ENCODE data around the gene ZBTB47. TPM values are rescaled to one million over a fixed set of nuclear protein-coding genes. Genes with fewer than 3 reads are reported as not detected.
A peak's percentile ranks its signal among the peaks of the same experiment; 100 is the strongest.

ZBTB47 gene
- total and polyA plus RNA-seq, 3 experiments from 2014 or later = 0.48 to 0.60 TPM; not detected in 1

- no peaks in the 10 kb centered on the region for H3K9me3 Mint-ChIP-seq
- no peaks in the 10 kb centered on the region for H3K36me3 ChIP-seq (ENCODE audit: insufficient read depth, low read length)
- H3K9me3 ChIP-seq (ENCODE audit: low read length) = no peaks in the 10 kb centered on the region
- H3K36me3 Mint-ChIP-seq = no peaks in the 10 kb centered on the region
- no peaks in the 10 kb centered on the region for H3K4me1 ChIP-seq (ENCODE audit: insufficient read depth, low read length)
- no peaks in the 10 kb centered on the region for H3K27me3 ChIP-seq (ENCODE audit: insufficient read depth, low read length, poor library complexity, severe bottlenecking)
- H3K4me1 Mint-ChIP-seq = no peaks in the 10 kb centered on the region
- H3K4me3 Mint-ChIP-seq = no peak overlapping the region
- POLR2A ChIA-PET = no interaction called here
- CTCF ChIA-PET = no interaction called here
- H3K4me3 ChIP-seq (ENCODE audit: low read length) = no peak overlapping the region
- H3K27me3 Mint-ChIP-seq = peaks cover 5 to 7% of the 10 kb centered on the region in 2 donors
- no peak overlapping the region for H3K27ac Mint-ChIP-seq
- no peak overlapping the region for H3K27ac ChIP-seq (ENCODE audit: low read depth, low read length)
- DNase-seq = no peak
Observed at GRCh38 chr3:42691816-42692666, 38.5 kb downstream of the ZBTB47 start.

DNA sequence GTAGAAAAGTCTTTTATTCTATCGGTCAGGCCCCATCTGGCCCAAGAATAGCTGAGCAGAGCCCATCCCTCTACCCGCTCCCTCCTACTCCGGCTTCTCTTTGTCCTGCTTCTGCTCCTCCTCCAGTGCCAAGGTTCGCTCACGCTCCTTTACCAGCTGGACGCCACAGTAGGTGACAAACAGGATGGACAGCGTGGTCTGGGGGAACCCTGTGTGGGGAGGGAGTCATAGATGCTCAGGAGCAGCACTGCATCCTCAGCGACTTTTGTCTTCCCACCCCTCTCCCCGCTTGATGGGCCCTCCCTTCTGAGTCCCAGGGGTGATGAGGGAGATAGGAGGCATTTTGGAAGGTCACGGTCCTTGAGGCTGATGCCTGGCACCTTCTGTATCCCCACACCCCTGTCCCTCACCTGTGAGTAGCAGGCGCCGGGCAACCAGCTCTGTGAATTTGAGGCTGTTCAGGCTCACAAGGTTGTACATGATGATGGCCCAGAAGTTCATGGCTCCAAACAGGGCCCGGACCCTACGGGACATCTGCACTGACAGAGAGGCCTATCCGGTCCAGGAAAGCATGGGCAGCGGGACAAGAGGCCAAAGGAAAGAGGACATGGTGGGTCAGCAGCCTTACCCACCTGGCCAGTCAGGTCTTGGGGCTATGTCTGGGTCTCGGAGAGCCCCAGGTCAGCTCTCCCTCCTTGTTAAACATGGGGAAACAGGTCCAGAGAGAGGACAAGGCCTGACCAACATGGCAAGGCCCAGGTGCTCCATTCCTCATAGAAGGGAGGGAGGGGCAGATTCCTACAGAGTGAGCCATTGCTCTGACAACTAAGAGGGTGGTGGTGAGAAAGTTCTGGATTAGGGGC, 39.4 kb downstream of the ZBTB47 start:
- Mint-ChIP-seq H3K4me1 (no peaks in the 10 kb centered on the region), H3K36me3 (no peaks in the 10 kb centered on the region), H3K27ac (peak overlapping the region in 1 of 8 donors; percentile 75), H3K4me3 (no peak overlapping the region), H3K9me3 (no peaks in the 10 kb centered on the region), H3K27me3 (peaks cover 5 to 7% of the 10 kb centered on the region in 2 donors)
- no peaks in the 10 kb centered on the region for H3K36me3 ChIP-seq (ENCODE audit: insufficient read depth, low read length)
- no peak overlapping the region for H3K4me3 ChIP-seq (ENCODE audit: low read length)
- CTCF ChIA-PET = no interaction called here
- no peaks in the 10 kb centered on the region for H3K27me3 ChIP-seq (ENCODE audit: insufficient read depth, low read length, poor library complexity, severe bottlenecking)
- H3K4me1 ChIP-seq (ENCODE audit: insufficient read depth, low read length) = no peaks in the 10 kb centered on the region
- DNase-seq = no peak
- POLR2A ChIA-PET = no interaction called here
- H3K27ac ChIP-seq (ENCODE audit: low read depth, low read length) = no peak overlapping the region
- H3K9me3 ChIP-seq (ENCODE audit: low read length) = no peaks in the 10 kb centered on the region

DNA sequence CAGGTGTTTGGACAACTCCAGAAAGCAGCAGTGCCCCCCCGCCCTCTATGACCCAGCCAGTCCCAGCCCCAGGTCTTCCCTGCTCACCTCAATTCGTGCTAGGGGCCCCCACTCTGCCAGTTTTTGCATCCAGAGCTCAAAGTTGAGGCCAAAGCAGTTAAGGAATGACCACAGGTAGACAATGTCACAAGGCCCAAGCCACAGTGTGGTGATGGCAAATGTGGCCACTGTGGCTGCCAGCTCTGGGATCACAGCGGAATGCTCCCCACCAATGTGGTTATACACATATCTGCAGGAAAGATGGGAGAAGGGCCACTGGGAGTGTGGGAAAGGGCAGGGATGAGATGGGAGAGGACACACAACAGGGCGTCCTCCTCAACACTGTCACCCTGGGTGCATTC, 40.0 kb downstream of the ZBTB47 start:
- ChIA-PET POLR2A (no interaction called here), CTCF (no interaction called here)
- no peak overlapping the region for H3K27ac Mint-ChIP-seq
- peaks cover 7 to 8% of the 10 kb centered on the region in 2 donors for H3K27me3 Mint-ChIP-seq
- H3K4me3 Mint-ChIP-seq = no peak overlapping the region
- no peak overlapping the region for H3K27ac ChIP-seq (ENCODE audit: low read depth, low read length)
- no peaks in the 10 kb centered on the region for H3K27me3 ChIP-seq (ENCODE audit: insufficient read depth, low read length, poor library complexity, severe bottlenecking)
- H3K4me3 ChIP-seq (ENCODE audit: low read length) = no peak overlapping the region
- H3K36me3 Mint-ChIP-seq = no peaks in the 10 kb centered on the region
- DNase-seq = no peak
- no peaks in the 10 kb centered on the region for H3K36me3 ChIP-seq (ENCODE audit: insufficient read depth, low read length)
- H3K4me1 Mint-ChIP-seq = peaks cover 2% of the 10 kb centered on the region in 3 donors
- H3K9me3 Mint-ChIP-seq = no peaks in the 10 kb centered on the region
- no peaks in the 10 kb centered on the region for H3K9me3 ChIP-seq (ENCODE audit: low read length)
- H3K4me1 ChIP-seq (ENCODE audit: insufficient read depth, low read length) = no peaks in the 10 kb centered on the region

- H3K4me1 ChIP-seq (ENCODE audit: insufficient read depth, low read length) = no peaks in the 10 kb centered on the region
- ChIA-PET POLR2A (no interaction called here), CTCF (no interaction called here)
- H3K9me3 ChIP-seq (ENCODE audit: low read length) = no peaks in the 10 kb centered on the region
- no peaks in the 10 kb centered on the region for H3K36me3 ChIP-seq (ENCODE audit: insufficient read depth, low read length)
- no peaks in the 10 kb centered on the region for H3K9me3 Mint-ChIP-seq
- H3K4me1 Mint-ChIP-seq = peaks cover 7% of the 10 kb centered on the region in 3 donors
- peaks cover 5 to 8% of the 10 kb centered on the region in 2 donors for H3K27me3 Mint-ChIP-seq
- no peak overlapping the region for H3K4me3 ChIP-seq (ENCODE audit: low read length)
- no peak overlapping the region for H3K27ac Mint-ChIP-seq
- no peaks in the 10 kb centered on the region for H3K27me3 ChIP-seq (ENCODE audit: insufficient read depth, low read length, poor library complexity, severe bottlenecking)
- no peak overlapping the region for H3K4me3 Mint-ChIP-seq
- no peaks in the 10 kb centered on the region for H3K36me3 Mint-ChIP-seq
- H3K27ac ChIP-seq (ENCODE audit: low read depth, low read length) = no peak overlapping the region
- no peak for DNase-seq
Observed at GRCh38 chr3:42694366-42694765, 40.9 kb downstream of the ZBTB47 start.

DNA sequence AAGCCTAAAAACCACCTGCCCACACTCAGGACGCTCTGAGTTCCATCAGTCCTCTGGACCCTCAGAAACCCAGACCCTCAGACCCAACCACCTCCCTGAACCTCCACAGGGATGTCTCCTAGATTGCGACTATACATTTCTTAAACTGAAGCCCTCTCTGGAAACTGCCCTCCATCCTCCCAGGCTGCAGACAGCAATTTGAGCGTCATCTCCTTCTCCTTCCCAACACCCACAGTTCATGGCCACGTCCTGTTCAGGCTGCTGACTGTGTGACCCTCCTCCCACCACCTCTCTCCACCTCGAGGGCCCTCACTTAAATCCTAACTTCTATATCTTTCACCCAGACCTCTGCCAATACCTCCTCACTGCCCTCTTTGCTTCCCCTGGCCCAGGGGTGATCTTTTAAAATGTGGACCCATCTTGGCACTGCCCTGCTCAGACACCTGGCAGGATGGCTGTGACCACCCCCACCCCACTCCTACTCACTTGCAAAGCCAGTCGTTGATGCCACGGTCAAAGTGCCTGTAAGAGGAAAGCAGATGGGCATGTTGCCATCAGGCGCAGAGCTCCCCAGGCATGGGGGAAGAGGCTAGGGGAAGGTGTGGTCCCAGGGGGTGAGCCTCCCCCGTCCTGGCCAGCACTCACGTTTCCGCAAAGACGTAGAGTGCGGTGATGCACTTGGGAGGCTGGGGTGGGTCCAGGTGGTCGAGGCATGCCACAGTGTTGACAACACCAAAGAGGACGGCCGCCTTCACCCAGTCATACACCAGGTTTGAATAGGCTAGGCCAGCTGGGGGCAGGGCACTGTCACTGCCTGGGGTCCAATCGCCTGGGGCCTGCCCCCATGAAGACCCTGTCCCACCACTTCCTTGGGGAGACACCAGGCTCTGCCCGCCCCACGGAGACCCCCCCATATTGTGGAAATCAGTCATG, 43.1 kb downstream of the ZBTB47 start:
- Mint-ChIP-seq H3K4me1 (peaks cover 7 to 10% (median 7%) of the 10 kb centered on the region in 3 donors), H3K9me3 (no peaks in the 10 kb centered on the region), H3K27ac (no peak overlapping the region), H3K36me3 (no peaks in the 10 kb centered on the region), H3K4me3 (no peak overlapping the region), H3K27me3 (peaks cover 0 to 4% of the 10 kb centered on the region in 2 donors)
- DNase-seq = no peak
- Histone ChIP-seq H3K36me3 (ENCODE audit: insufficient read depth, low read length) (no peaks in the 10 kb centered on the region), H3K27me3 (ENCODE audit: insufficient read depth, low read length, poor library complexity, severe bottlenecking) (no peaks in the 10 kb centered on the region), H3K4me3 (ENCODE audit: low read length) (no peak overlapping the region), H3K27ac (ENCODE audit: low read depth, low read length) (no peak overlapping the region), H3K4me1 (ENCODE audit: insufficient read depth, low read length) (no peaks in the 10 kb centered on the region), H3K9me3 (ENCODE audit: low read length) (no peaks in the 10 kb centered on the region)
- ChIA-PET POLR2A (no interaction called here), CTCF (no interaction called here)

DNA sequence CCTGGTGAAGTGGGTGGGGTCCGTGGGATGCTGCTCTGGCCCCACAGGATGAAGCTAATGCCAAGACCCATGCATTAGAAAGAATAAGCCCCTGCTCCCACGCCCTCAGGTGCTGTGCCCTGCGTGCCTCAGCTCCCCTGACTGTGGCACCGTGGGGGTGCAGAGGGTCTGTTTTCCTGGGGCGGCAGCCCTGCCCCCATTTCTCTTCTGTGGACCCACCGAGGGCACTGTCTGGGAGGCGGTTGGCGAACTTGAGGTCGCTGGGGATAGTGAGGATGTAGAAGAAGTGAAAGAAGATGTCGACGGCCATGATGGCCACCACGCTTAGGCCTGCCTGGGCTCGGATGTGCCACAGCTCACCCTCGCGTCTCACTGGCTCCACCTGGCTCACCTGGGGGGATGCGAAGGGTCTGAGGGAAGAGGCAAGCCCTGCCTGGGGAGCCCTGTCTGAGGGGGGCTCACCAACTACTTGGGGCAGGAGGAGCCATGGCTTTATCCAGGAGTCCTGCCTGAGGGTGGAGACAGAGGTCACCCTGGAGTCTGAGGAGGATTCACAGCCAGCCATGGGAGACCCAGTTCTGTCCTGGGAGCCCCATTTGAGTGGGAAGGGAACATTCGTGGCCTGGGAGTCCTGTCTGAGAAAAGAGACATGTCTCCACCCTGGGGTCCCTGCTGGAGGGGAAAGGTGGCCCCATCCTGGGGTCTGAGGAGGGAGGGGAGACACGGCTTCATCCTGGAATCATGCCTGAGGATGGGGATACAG, 44.0 kb downstream of the ZBTB47 start:
- Histone ChIP-seq H3K27me3 (ENCODE audit: insufficient read depth, low read length, poor library complexity, severe bottlenecking) (no peaks in the 10 kb centered on the region), H3K4me1 (ENCODE audit: insufficient read depth, low read length) (no peaks in the 10 kb centered on the region), H3K4me3 (ENCODE audit: low read length) (no peak overlapping the region), H3K27ac (ENCODE audit: low read depth, low read length) (no peak overlapping the region), H3K9me3 (ENCODE audit: low read length) (no peaks in the 10 kb centered on the region), H3K36me3 (ENCODE audit: insufficient read depth, low read length) (no peaks in the 10 kb centered on the region)
- Mint-ChIP-seq H3K4me3 (peak overlapping the region in 1 of 7 donors; percentile 64), H3K4me1 (peaks cover 7 to 10% (median 7%) of the 10 kb centered on the region in 3 donors), H3K27me3 (peaks cover 0 to 4% of the 10 kb centered on the region in 2 donors), H3K9me3 (no peaks in the 10 kb centered on the region), H3K27ac (no peak overlapping the region), H3K36me3 (no peaks in the 10 kb centered on the region)
- ChIA-PET CTCF (no interaction called here), POLR2A (no interaction called here)
- DNase-seq = no peak

DNA sequence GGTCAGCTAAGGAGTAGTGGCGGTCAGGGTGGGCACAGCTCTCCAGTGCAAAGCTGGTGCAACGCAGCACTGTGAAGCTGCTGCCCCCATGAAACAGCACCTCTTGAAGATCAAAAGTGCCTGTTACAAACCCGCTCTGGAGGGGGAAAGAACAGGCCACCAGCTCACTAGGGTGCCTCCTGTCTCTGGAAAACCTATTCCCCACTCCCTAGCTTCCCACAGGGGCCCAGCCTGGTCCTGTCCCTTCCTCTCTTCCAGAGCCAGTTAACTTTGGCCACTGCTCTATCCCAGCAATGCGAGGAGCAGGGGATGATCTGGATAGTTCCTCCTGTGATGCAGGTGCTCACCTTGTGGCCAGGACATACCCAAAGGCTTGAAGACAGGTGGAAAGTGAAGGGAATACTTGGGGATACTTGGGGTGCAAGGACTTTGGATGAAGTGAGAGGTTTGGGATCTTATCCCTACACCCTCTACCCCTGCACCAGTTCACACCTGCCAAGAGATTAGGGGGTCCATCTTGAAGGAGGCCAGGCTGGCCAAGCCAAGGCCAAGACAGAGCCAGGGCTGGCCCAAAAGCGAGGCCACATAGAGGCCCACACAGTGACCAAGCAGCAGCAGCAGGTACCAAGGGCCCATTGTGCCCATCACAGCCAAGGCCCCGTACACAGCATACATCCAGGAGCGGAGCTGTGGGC, 44.9 kb downstream of the ZBTB47 start:
- no peak overlapping the region for H3K27ac Mint-ChIP-seq

More for the DNA sequence above, 44.9 kb downstream of the ZBTB47 start:
- H3K9me3 Mint-ChIP-seq = no peaks in the 10 kb centered on the region
- ChIA-PET POLR2A (no interaction called here), CTCF (no interaction called here)
- H3K27me3 ChIP-seq (ENCODE audit: insufficient read depth, low read length, poor library complexity, severe bottlenecking) = no peaks in the 10 kb centered on the region
- no peaks in the 10 kb centered on the region for H3K4me1 ChIP-seq (ENCODE audit: insufficient read depth, low read length)
- H3K9me3 ChIP-seq (ENCODE audit: low read length) = no peaks in the 10 kb centered on the region
- no peaks in the 10 kb centered on the region for H3K36me3 Mint-ChIP-seq
- no peak overlapping the region for H3K4me3 ChIP-seq (ENCODE audit: low read length)
- no peak for DNase-seq
- no peaks in the 10 kb centered on the region for H3K36me3 ChIP-seq (ENCODE audit: insufficient read depth, low read length)
- peaks cover 6% of the 10 kb centered on the region in 2 donors for H3K27me3 Mint-ChIP-seq
- H3K4me3 Mint-ChIP-seq = peak overlapping the region in 1 of 7 donors; percentile 24
- peaks cover 7 to 10% (median 7%) of the 10 kb centered on the region in 3 donors for H3K4me1 Mint-ChIP-seq
- H3K27ac ChIP-seq (ENCODE audit: low read depth, low read length) = no peak overlapping the region

Data from CD8-positive, alpha-beta memory T cell (primary cell).